Upper lobe of left lung (tissue), 4 donors: ENCODE data around the gene KIF2C.

Experiments
- POLR2A ChIP-seq, 4 donors: fragments of 450-650 bp; IDR thresholded peaks; one replicate each; pipeline ENCODE4 v1.5.1; 2016 to 2017; ENCODE audit warnings: antibody characterized with exemption in 4 of 4, mild to moderate bottlenecking in 2 of 4
- POLR2AphosphoS5 ChIP-seq, 2 donors: sonication (generic); formaldehyde crosslinking; IDR thresholded peaks; one replicate each; pipeline ENCODE4 v1.5.1; 2017; ENCODE audit warnings: antibody characterized with exemption in 2 of 2
- TF ChIP-seq, protein P1 (sequence below), 6 experiments: fragments of 450-650 bp in 4 of 6; fragments of 200-600 bp in 2 of 6; sonication (generic) in 2 of 6; IDR thresholded peaks; one replicate each; pipeline ENCODE4 v1.5.1; 2016 to 2019; ENCODE audit warnings: antibody characterized with exemption in 6 of 6

DNA sequence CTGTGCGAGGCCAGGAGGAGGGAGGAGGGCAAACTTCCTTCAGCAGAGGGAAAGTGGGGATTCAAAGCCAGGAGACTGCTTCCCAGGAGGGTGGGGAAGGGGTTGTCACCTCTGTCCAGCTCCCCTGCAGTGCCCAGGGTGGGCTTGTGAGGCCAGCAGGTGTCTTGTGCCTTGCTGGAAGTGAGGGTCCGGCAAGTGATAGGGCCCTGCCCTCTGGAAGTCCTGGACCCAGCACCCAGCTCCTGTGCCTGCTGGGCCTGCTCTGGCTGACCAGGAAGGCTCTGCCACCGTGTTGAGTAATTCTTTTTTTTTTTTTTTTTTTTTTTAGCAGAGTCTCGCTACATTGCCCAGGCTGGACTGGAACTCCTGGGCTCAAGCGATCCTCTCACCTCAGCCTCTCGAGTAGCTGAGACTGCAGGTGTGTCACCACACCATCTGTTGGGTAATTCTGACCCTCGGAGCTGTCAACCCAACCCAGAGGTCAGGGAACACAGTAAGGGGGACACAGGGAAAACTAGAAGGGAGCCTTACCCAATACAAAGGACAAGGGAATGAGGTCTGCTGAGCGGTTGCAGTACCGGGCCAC, 47.3 kb downstream of the KIF2C start:
- TF ChIP-seq, protein P1, sequence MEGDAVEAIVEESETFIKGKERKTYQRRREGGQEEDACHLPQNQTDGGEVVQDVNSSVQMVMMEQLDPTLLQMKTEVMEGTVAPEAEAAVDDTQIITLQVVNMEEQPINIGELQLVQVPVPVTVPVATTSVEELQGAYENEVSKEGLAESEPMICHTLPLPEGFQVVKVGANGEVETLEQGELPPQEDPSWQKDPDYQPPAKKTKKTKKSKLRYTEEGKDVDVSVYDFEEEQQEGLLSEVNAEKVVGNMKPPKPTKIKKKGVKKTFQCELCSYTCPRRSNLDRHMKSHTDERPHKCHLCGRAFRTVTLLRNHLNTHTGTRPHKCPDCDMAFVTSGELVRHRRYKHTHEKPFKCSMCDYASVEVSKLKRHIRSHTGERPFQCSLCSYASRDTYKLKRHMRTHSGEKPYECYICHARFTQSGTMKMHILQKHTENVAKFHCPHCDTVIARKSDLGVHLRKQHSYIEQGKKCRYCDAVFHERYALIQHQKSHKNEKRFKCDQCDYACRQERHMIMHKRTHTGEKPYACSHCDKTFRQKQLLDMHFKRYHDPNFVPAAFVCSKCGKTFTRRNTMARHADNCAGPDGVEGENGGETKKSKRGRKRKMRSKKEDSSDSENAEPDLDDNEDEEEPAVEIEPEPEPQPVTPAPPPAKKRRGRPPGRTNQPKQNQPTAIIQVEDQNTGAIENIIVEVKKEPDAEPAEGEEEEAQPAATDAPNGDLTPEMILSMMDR (IDR thresholded peaks at IDR 0.05) = no peak
- TF ChIP-seq POLR2AphosphoS5 (IDR thresholded peaks at IDR 0.05) (no peak), POLR2A (IDR thresholded peaks at IDR 0.05) (no peak)
